K562 (cell line): Measurements from ENCODE around the gene CDC42SE2. TPM values are rescaled to one million over a fixed set of nuclear protein-coding genes. Genes with fewer than 3 reads are reported as not detected.

Experiments
- CHD1 ChIP-seq: fragments of 200-600 bp; sonication (generic); IDR thresholded peaks from one replicate; pipeline ENCODE4 v1.6.1; 2012; ENCODE audit warnings: mild to moderate bottlenecking, moderate library complexity, low read length, inconsistent platforms
- CXXC5 ChIP-seq: fragments of 250-450 bp; sonication (Bioruptor Pico); IDR thresholded peaks from 2 replicates; pipeline ENCODE4 v1.8.0; 2022; ENCODE audit warnings: inconsistent platforms, mild to moderate bottlenecking, moderate library complexity
- HDAC1 ChIP-seq, 2 experiments: fragments of 450-650 bp; IDR thresholded peaks; 2 replicates each; pipeline ENCODE4 v1.6.1; 2016 to 2017; ENCODE audit warnings: inconsistent platforms in 1 of 2, mild to moderate bottlenecking in 1 of 2, moderate library complexity in 1 of 2
- MAFG ChIP-seq: fragments of 450-650 bp; conservative IDR thresholded peaks from 2 replicates; pipeline ENCODE4 v1.6.1; 2016; ENCODE audit warnings: missing genetic modification characterization, missing compliant biosample characterization
- TGIF2 ChIP-seq: sonication (generic); formaldehyde crosslinking; IDR thresholded peaks from 2 replicates; pipeline ENCODE4 v1.8.1; 2022; ENCODE audit warnings: mild to moderate bottlenecking, missing genetic modification reagents, moderate library complexity
- U2AF1 ChIP-seq: fragments of 200-400 bp; formaldehyde crosslinking; optimal IDR thresholded peaks from 2 replicates; pipeline ENCODE3; 2017; ENCODE audit warnings: mild to moderate bottlenecking, low read depth, low read length, moderate library complexity
- ZFPM2 ChIP-seq: fragments of 250-450 bp; sonication (Bioruptor Pico); IDR thresholded peaks from 2 replicates; pipeline ENCODE4 v1.5.1; 2022; ENCODE audit warnings: mild to moderate bottlenecking
- ZNF408 ChIP-seq: fragments of 250-450 bp; sonication (Bioruptor Pico); IDR thresholded peaks from 2 replicates; pipeline ENCODE4 v1.4.0; 2020; ENCODE audit warnings: low read depth, mild to moderate bottlenecking, moderate library complexity
- polyA plus RNA-seq, 8 experiments: library from polyadenylated mRNA; depleted of rRNA in 4 of 8; stranded (reverse) in 5 of 8; unstranded in 3 of 8; fragments of >200 nt; fragmentation: Nextera tagmentation in 2 of 8; fragmentation: Illumina TruSeq in 1 of 8; extraction: Ambion mirVana in 2 of 8; extraction: Trizol in 1 of 8; gene quantifications; 2 replicates each; pipeline versions ENCODE4 v1.2.1 to v1.2.3, GENCODE V29; 2011 to 2014; ENCODE audit warnings: inconsistent platforms in 1 of 8, missing spikeins in 1 of 8
- total RNA-seq, 7 experiments: library from RNA; depleted of rRNA in 6 of 7; stranded (reverse); fragments of >200 nt in 6 of 7; fragmentation: Illumina TruSeq in 2 of 7; extraction: Trizol in 2 of 7; gene quantifications; 2 replicates each; pipeline versions ENCODE4 v1.2.1 to v1.2.3, GENCODE V29; 2011 to 2021; ENCODE audit warnings: low replicate concordance in 1 of 7
- TF ChIP-seq, protein P1 (sequence below), 2 experiments: fragments of 200-800 bp in 1 of 2; sonication (Bioruptor generic) in 1 of 2; sonication (generic) in 1 of 2; formaldehyde crosslinking in 1 of 2; IDR thresholded peaks in 1 of 2; conservative IDR thresholded peaks in 1 of 2; 2 replicates each; pipeline versions ENCODE4 v1.5.0 to v1.6.1; 2016 to 2020; ENCODE audit warnings: missing compliant biosample characterization in 1 of 2, missing genetic modification characterization in 1 of 2, missing genetic modification reagents in 1 of 2
- TF ChIP-seq, protein P2 (sequence below): fragments of 450-650 bp; IDR thresholded peaks from 2 replicates; pipeline ENCODE4 v1.6.1; 2017; ENCODE audit warnings: antibody characterized with exemption
- TF ChIP-seq, protein P3 (sequence below): fragments of 150-350 bp; IDR thresholded peaks from 2 replicates; pipeline ENCODE4 v1.6.1; 2014; ENCODE audit warnings: low read depth, mild to moderate bottlenecking, low read length, borderline replicate concordance
- TF ChIP-seq, protein P4 (sequence below): fragments of 250-450 bp; sonication (Bioruptor Pico); IDR thresholded peaks from 2 replicates; pipeline ENCODE4 v1.5.1; 2021; ENCODE audit warnings: mild to moderate bottlenecking
- TF ChIP-seq, protein P5 (sequence below): IDR thresholded peaks from 2 replicates; pipeline ENCODE4 v1.6.1; 2012; ENCODE audit warnings: low read depth, low read length, improper control_type of control experiment, borderline replicate concordance
- TF ChIP-seq, protein P6 (sequence below), 3 experiments: IDR thresholded peaks in 2 of 3; conservative IDR thresholded peaks in 1 of 3; 2 replicates each; pipeline ENCODE4 v1.5.1; 2011 to 2012; ENCODE audit warnings: low read length in 3 of 3, mild to moderate bottlenecking in 3 of 3, control low read depth in 2 of 3, improper control_type of control experiment in 1 of 3, inconsistent platforms in 1 of 3, low read depth in 1 of 3, mixed read lengths in 1 of 3, moderate library complexity in 1 of 3; ENCODE audit not compliant: insufficient read depth in 2 of 3

Gene CDC42SE2
- total and polyA plus RNA-seq, 9 of the 15 experiments (the other 6 are each of a cell fraction or from before 2014, with no cell fraction given), result 24.8 to 44.3 (median 32.7) TPM

DNA sequence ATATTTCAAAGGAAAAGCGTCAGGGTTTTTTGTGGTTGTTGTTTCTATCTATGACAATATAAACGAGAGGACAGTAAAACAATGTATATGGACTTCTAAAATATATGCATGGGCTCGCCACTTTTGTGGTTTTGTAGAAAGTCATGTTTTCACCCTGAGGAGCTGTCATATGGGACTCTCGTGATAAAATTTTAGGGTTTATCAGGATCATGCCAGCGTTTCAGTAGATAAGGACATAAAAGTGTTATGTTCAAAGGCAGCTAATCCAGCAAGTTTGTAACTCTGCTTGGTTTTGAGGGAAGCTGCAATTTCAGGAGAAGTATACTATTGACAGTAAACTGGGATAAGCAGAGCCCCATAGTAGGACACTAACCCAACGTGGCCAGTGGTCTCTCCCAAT, 120.3 kb downstream of the CDC42SE2 start (continued):
- TF ChIP-seq, protein P1, sequence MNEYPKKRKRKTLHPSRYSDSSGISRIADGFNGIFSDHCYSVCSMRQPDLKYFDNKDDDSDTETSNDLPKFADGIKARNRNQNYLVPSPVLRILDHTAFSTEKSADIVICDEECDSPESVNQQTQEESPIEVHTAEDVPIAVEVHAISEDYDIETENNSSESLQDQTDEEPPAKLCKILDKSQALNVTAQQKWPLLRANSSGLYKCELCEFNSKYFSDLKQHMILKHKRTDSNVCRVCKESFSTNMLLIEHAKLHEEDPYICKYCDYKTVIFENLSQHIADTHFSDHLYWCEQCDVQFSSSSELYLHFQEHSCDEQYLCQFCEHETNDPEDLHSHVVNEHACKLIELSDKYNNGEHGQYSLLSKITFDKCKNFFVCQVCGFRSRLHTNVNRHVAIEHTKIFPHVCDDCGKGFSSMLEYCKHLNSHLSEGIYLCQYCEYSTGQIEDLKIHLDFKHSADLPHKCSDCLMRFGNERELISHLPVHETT (CRISPR knock-in tag; conservative IDR thresholded peaks at IDR 0.05 in 1 of 2, IDR thresholded peaks at IDR 0.05 in 1 of 2), result no peak
- TF ChIP-seq, protein P2, sequence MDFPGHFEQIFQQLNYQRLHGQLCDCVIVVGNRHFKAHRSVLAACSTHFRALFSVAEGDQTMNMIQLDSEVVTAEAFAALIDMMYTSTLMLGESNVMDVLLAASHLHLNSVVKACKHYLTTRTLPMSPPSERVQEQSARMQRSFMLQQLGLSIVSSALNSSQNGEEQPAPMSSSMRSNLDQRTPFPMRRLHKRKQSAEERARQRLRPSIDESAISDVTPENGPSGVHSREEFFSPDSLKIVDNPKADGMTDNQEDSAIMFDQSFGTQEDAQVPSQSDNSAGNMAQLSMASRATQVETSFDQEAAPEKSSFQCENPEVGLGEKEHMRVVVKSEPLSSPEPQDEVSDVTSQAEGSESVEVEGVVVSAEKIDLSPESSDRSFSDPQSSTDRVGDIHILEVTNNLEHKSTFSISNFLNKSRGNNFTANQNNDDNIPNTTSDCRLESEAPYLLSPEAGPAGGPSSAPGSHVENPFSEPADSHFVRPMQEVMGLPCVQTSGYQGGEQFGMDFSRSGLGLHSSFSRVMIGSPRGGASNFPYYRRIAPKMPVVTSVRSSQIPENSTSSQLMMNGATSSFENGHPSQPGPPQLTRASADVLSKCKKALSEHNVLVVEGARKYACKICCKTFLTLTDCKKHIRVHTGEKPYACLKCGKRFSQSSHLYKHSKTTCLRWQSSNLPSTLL, result no peak
- TF ChIP-seq, protein P3, sequence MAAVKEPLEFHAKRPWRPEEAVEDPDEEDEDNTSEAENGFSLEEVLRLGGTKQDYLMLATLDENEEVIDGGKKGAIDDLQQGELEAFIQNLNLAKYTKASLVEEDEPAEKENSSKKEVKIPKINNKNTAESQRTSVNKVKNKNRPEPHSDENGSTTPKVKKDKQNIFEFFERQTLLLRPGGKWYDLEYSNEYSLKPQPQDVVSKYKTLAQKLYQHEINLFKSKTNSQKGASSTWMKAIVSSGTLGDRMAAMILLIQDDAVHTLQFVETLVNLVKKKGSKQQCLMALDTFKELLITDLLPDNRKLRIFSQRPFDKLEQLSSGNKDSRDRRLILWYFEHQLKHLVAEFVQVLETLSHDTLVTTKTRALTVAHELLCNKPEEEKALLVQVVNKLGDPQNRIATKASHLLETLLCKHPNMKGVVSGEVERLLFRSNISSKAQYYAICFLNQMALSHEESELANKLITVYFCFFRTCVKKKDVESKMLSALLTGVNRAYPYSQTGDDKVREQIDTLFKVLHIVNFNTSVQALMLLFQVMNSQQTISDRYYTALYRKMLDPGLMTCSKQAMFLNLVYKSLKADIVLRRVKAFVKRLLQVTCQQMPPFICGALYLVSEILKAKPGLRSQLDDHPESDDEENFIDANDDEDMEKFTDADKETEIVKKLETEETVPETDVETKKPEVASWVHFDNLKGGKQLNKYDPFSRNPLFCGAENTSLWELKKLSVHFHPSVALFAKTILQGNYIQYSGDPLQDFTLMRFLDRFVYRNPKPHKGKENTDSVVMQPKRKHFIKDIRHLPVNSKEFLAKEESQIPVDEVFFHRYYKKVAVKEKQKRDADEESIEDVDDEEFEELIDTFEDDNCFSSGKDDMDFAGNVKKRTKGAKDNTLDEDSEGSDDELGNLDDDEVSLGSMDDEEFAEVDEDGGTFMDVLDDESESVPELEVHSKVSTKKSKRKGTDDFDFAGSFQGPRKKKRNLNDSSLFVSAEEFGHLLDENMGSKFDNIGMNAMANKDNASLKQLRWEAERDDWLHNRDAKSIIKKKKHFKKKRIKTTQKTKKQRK, result no peak
- TF ChIP-seq CXXC5 (CRISPR knock-in tag) (no peak), MAFG (tag) (no peak), CHD1 (no peak), U2AF1 (no peak), ZFPM2 (CRISPR knock-in tag) (no peak), HDAC1 (IDR thresholded peaks at IDR 0.05) (no peak), ZNF408 (CRISPR knock-in tag) (no peak), TGIF2 (no peak)
- TF ChIP-seq, protein P4, sequence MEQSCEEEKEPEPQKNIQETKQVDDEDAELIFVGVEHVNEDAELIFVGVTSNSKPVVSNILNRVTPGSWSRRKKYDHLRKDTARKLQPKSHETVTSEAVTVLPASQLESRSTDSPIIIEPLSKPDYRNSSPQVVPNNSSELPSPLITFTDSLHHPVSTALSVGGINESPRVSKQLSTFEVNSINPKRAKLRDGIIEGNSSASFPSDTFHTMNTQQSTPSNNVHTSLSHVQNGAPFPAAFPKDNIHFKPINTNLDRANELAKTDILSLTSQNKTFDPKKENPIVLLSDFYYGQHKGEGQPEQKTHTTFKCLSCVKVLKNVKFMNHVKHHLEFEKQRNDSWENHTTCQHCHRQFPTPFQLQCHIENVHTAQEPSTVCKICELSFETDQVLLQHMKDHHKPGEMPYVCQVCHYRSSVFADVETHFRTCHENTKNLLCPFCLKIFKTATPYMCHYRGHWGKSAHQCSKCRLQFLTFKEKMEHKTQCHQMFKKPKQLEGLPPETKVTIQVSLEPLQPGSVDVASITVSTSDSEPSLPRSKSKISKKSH (CRISPR knock-in tag), result no peak
- TF ChIP-seq, protein P5, sequence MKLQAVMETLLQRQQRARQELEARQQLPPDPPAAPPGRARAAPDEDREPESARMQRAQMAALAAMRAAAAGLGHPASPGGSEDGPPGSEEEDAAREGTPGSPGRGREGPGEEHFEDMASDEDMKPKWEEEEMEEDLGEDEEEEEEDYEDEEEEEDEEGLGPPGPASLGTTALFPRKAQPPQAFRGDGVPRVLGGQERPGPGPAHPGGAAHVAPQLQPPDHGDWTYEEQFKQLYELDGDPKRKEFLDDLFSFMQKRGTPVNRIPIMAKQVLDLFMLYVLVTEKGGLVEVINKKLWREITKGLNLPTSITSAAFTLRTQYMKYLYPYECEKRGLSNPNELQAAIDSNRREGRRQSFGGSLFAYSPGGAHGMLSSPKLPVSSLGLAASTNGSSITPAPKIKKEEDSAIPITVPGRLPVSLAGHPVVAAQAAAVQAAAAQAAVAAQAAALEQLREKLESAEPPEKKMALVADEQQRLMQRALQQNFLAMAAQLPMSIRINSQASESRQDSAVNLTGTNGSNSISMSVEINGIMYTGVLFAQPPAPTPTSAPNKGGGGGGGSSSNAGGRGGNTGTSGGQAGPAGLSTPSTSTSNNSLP, result no peak
- TF ChIP-seq, protein P6, sequence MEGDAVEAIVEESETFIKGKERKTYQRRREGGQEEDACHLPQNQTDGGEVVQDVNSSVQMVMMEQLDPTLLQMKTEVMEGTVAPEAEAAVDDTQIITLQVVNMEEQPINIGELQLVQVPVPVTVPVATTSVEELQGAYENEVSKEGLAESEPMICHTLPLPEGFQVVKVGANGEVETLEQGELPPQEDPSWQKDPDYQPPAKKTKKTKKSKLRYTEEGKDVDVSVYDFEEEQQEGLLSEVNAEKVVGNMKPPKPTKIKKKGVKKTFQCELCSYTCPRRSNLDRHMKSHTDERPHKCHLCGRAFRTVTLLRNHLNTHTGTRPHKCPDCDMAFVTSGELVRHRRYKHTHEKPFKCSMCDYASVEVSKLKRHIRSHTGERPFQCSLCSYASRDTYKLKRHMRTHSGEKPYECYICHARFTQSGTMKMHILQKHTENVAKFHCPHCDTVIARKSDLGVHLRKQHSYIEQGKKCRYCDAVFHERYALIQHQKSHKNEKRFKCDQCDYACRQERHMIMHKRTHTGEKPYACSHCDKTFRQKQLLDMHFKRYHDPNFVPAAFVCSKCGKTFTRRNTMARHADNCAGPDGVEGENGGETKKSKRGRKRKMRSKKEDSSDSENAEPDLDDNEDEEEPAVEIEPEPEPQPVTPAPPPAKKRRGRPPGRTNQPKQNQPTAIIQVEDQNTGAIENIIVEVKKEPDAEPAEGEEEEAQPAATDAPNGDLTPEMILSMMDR (IDR thresholded peaks at IDR 0.05 in 2 of 3, conservative IDR thresholded peaks at IDR 0.05 in 1 of 3; ENCODE audit: insufficient read depth in 2 of 3, low read depth in 1 of 3, low read length in 3 of 3), result no peak
